HG03097 (cell line): ENCODE results near the gene FKRP.
"Not testable (repeated sequence)": the region's sequence is repeated elsewhere in the genome, so short reads cannot be mapped to it uniquely, and the experiment has no call there.

Experiments
- ATAC-seq: cut with Tn5 transposase; IDR thresholded peaks from one replicate; pipeline ENCODE4 v1.9.1; 2021; ENCODE audit not compliant: unreplicated experiment, low FRiP score

The FKRP gene

DNA sequence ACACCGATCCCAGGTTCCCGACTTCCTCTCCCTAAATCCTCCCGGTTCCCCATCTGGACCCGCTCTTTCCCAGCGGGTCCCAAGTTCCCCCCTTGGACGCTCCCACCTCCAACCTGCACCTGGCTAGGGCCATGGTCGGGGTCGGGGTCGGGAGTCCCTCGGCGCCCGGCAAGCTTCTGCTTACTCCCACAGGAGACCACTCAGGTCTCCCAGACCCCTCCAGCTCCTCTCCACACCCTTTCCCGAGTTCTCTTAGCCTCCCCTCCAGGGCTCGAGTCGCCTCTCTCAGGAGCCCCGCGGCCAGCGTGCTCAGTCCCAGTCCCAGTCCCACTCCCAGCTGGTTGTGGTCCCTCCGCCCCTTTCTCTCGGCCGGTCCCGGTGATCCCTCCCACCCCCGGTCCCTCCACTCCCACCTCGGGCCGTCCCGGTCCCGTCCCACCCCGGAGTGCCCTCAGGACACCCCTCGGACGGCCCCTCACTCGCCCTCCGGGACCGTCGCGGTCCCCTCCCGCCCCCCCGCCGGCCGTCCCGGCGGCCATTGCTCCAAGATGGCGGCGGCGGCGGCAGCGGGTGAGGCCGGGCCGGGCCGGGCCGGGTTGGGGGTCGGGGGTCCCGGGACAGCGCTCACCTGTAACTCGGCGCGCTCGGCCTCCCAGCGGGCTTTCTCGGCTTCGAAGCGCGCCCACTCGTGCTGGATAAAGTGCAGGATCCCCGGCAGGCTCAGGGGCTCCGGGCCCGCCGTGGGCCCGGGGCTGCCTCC, at the start of gene FKRP:
TSS of gene FKRP (plus strand) at position 537 of the 760 bp plus-strand sequence. CDS start 9,394 bp downstream, outside the sequence.
- ATAC-seq, result peak; percentile 45

DNA sequence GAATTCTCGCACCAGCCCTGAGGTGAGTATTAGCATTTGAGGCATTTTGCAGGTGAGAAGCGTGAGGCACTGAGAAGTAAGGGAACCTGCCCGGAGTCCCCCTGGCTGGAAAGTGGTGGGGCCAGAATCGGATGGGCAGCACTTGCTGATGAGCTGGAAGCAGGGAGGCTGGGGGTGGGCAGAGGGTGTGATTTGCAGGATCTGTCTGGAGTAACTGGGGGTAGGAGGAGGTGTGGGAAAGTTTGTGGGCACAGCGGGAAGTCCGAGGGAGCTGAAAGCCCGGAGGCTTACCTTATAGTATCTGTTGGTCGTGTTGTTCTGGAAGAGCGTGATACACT, 49.0 kb upstream of the FKRP start:
- no peak for ATAC-seq

DNA sequence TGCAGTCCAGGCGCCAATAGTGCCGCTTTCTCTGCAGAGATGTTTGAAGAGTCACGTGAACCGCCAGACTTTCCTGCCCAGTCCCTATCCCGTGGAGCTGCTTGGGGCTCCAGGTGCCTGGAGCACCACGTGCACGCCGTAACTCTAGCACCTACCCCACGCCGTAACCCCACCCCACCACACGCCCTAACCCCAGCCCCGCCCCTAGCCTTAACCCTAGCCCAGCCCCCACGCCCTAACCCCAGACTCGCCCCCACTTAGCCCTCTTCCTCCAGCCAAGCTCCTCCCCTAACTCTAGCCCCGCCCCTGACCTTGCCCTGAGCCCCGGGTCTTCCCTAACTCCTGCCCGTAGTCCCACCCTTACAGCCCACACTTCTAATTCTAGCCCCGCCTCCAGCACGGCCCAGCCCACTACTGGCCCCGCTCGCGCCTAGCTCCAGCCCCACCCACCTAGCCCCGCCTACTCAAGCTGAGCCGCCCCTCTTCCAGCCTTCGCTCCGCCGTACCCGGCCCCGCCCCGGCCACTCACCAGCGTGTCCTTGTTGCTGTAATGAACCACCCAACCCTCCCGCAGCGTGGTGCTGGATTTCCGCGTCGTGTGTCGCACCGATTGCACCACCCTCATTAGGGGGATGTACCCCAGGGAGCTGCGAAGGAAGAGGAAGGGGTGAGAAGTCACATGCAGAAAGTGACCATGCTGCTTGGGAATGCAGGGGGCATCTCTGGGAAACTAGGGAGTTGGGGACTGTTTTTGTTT, 48.5 kb upstream of the FKRP start:
- ATAC-seq, result no peak

DNA sequence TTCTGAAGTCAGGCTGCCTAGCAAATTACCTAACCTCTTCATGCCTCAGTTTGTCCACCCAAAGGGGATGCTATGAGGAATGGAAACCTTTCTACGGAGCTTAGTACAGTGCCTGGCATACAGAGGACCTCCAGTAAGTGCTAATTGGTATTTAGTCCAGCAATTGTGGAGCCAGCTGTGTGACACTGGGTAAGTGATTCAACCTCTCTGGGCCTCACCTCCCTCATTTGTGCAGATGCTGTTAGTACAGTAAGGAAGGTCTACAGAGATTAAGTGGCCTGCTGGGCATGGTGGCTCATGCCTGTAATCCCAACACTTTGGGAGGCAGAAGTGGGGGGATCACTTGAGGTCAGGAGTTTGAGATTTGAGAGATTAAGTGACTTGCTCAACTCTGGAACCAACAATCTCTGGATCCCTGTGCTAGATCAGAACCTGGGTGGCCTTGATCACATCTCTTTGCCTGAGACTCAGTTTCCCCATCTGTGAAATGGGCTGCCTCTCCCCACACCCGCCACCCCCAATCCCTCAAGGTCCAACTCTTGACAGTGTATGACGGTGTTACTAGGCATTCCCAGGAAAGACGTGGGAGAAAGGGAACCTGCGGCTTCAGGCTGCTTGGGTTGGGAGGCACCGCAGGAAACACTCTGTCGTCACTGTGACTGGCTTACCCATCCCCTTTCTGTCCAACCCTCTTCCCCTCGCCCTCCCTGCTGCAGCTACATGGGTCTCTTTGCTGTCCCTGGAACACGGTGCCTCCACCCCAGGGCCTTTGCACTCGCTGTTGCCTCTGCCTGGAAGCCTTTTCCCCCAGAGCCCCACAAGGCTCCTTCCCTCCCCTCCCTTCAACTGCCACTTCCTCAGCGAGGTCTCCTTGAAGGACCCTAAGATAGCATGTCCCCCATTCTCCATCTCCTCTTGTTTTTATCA, 47.2 kb upstream of the FKRP start:
- no peak for ATAC-seq

DNA sequence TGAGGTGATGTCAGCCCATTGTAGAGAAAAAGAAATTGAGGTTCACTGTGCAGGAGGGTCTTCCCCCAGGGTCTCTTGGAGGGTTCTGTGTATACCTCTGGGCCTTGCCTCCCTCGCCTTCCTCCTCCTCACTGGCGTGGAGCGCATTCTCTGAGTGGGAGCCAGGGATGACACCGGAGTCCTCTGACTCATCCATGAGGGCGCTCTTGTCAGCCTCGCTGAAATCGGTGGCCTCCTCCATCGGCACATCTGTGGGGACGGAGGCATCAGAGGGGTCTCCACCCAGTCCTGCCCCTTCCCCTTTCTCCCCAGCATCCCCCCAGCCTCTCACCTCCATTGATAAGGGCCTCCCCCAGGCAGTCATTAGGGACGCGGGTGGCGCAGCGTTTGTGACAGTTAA, 45.2 kb upstream of the FKRP start:
- no peak for ATAC-seq

DNA sequence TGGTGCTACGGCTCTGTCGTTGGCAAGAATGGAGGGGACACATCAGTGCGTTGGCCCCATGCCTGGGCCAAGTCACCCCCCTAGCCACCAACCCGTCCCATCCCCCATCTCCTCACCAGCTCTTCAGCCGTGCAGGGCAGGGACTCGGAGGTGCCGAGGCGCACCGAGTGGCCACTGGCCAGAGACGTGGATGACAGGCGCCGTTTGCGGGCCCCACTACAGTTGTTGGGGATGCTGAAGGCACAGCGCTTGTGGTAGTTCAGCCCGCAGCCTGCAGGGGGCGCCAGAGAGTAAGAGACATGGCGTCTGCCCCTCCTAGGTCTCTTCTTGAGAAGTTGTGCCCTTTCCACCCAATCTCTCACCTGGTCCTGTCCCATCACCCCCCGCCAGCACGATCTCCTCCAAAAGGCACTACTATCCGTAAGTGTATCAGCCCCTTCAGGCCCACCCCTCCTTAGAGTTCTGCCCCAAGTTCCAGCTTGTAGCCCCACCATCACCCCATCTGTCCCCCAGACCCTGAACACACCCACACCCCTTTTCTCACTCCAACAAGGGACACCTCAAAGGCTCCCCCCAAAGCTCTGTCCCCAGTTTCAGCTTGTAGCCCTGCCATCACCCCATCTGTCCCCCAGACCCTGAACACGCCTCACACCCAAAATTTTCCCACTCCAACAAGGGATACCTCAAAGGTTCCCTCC, 41.3 kb upstream of the FKRP start:
- no peak for ATAC-seq

- ATAC-seq, result no peak
Observed at GRCh38 chr19:46710687-46711086, 35.2 kb upstream of the FKRP start.

GRCh38 chr19:46712768-46713338, 33.0 kb upstream of the FKRP start:
- not testable (repeated sequence) for ATAC-seq

- ATAC-seq, result no peak
Observed at GRCh38 chr19:46713781-46714443, 31.9 kb upstream of the FKRP start.

DNA sequence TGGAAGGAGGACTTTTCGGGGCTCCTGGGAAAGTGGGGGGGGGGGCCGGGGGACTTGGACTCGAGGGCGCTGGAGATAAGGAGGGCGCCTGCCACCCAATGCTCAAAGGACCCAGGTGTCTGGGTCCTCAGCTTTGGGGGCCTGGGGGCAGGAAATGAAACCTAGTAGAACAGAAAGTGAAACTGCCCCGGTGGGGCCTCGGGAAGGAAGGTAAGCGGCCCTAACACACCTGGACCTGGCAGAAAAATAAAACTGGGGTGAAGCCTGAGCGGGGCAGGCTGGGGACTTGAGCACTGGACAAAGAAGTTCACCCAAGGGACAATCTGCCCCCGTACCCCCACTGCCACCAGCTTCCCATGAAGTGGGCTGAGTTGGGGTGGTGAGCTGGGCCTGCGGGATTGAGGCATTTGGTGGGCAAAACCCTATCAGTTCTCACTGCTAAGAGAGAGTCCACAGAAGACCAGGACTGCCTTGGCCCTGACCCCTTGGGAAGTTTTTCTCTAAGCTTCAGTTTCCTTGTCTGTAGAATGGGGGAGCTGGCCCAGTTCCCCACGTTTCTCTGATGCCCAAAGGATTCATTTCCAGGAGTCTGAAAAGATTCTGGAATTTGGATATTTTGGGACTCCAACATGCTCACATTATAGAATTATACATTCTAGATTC, 31.3 kb upstream of the FKRP start:
- no peak for ATAC-seq

- no peak for ATAC-seq
Observed at GRCh38 chr19:46715620-46715974, 30.3 kb upstream of the FKRP start.

- ATAC-seq, result no peak
Observed at GRCh38 chr19:46715975-46716671, 29.7 kb upstream of the FKRP start.

GRCh38 chr19:46716672-46717033, 29.2 kb upstream of the FKRP start:
- no peak for ATAC-seq

DNA sequence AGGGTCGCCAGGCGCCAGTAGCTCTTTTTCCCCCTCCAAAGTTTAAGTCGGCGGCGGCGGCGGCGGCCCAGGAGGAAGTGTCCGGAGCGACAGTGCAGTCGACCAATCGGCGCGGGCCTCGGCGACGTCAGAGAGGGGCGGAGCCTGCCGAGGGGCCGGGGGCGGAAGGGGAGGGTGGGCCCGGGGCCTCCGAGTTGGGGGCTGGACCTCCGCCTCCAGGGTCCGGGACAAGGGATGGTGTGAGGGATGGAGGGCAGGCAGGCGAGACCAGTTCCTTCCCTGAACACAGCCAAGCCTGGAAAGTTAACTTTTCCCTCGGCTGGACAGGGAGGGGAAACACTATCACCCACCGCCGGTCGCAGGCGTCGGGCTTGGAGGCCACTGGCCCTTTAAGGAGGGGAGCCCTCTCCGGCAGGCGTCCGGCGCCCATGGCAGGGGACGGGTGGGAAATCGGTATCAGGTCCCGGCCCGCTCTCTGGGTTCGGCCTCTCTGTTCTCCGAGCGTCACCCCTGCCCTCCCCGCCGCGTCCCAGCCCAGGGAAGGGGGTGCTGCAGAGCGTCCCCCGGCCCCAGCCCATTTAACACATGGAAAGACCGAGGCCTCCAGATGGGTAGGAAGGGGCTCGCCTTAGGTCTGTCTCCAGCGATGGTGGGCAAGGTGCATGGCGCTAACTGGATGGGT, 28.7 kb upstream of the FKRP start, which contains the start of gene PRKD2:
TSS of gene PRKD2 (minus strand) at position 81 of the 682 bp plus-strand sequence. CDS start 744 bp downstream, outside the sequence.
- ATAC-seq, result peak; percentile 28

GRCh38 chr19:46717716-46718143, 28.1 kb upstream of the FKRP start:
- ATAC-seq, result no peak

- ATAC-seq, result peak; percentile 24
Observed at GRCh38 chr19:46718157-46718933, 27.5 kb upstream of the FKRP start.
